ENCODE data around the gene HESX1. TPM values are rescaled to one million over a fixed set of nuclear protein-coding genes. Genes with fewer than 3 reads are reported as not detected.

Gene HESX1
- total and polyA plus RNA-seq, 4 donors = 0.17 to 0.52 (median 0.34) TPM

DNA sequence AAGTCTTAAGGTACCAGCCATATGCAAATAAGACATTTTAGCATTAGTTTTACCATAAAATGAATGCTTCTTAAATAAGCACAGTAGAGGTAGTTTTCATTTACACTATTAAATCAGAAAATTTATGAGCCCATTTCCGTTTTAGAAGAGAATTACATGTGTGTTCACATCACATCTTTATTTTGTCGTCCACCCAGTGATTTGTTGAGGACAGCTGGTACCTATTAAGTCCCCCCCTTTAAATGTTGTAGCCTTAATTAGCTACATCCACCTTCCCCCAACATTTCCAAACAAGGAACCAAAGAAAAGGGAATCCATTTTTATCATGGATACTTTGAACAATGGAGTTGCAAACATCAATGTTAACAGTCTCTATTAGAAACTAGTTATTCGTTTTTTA is 41.5 kb downstream of the HESX1 start:
- Histone ChIP-seq H3K36me3 (ENCODE audit: control insufficient read depth in 4 of 4, insufficient read depth in 3 of 4, low read depth in 1 of 4, low read length in 3 of 4) (no peaks in the 10 kb centered on the region), H3K9me3 (ENCODE audit: control insufficient read depth in 4 of 4, low read length in 3 of 4) (no peaks in the 10 kb centered on the region), H3K4me1 (ENCODE audit: control insufficient read depth in 4 of 4, insufficient read depth in 4 of 4, low read length in 3 of 4) (no peaks in the 10 kb centered on the region), H3K27ac (ENCODE audit: low read depth in 1 of 2, low read length in 2 of 2) (no peak overlapping the region), H3K4me3 (ENCODE audit: low read depth in 1 of 3, low read length in 3 of 3) (no peak overlapping the region), H3K9ac (ENCODE audit: low read depth in 1 of 2, low read length in 2 of 2) (no peak overlapping the region), H3K27me3 (ENCODE audit: control insufficient read depth in 4 of 4, insufficient read depth in 4 of 4, low read length in 3 of 4) (no peaks in the 10 kb centered on the region)
- 77% methylated on average over 3 of the region's 3 CpGs for WGBS
- no peak for DNase-seq (ENCODE audit: low spot score)
- TF ChIP-seq NR2F2 (IDR thresholded peaks at IDR 0.05) (no peak), YY1 (IDR thresholded peaks at IDR 0.05) (no peak)

DNA sequence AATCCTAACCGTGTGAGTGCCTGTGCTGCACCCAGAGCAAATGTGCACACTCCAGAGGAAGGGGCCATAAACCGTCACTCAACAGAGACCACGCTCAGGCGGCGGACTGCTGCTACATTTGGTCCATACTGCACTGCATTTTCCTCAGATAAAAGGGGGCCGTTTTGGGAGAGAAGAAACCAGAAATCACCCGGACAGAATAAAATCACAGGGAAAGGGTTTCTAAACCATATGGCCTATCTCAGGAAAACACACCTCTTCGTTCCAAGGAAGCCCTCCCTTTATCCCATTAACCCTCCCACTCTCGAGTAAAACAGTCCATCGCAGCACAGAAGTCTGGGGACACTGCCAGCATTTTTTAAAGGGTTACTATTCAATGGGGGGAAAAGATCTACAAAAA is 42.2 kb downstream of the HESX1 start:
- no peaks in the 10 kb centered on the region for H3K27me3 ChIP-seq (ENCODE audit: control insufficient read depth in 4 of 4, insufficient read depth in 4 of 4, low read length in 3 of 4)
- no peaks in the 10 kb centered on the region for H3K4me1 ChIP-seq (ENCODE audit: control insufficient read depth in 4 of 4, insufficient read depth in 4 of 4, low read length in 3 of 4)
- TF ChIP-seq, protein P1, sequence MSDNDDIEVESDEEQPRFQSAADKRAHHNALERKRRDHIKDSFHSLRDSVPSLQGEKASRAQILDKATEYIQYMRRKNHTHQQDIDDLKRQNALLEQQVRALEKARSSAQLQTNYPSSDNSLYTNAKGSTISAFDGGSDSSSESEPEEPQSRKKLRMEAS (IDR thresholded peaks at IDR 0.05) = no peak
- TF ChIP-seq, protein P2, sequence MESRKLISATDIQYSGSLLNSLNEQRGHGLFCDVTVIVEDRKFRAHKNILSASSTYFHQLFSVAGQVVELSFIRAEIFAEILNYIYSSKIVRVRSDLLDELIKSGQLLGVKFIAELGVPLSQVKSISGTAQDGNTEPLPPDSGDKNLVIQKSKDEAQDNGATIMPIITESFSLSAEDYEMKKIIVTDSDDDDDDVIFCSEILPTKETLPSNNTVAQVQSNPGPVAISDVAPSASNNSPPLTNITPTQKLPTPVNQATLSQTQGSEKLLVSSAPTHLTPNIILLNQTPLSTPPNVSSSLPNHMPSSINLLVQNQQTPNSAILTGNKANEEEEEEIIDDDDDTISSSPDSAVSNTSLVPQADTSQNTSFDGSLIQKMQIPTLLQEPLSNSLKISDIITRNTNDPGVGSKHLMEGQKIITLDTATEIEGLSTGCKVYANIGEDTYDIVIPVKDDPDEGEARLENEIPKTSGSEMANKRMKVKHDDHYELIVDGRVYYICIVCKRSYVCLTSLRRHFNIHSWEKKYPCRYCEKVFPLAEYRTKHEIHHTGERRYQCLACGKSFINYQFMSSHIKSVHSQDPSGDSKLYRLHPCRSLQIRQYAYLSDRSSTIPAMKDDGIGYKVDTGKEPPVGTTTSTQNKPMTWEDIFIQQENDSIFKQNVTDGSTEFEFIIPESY (IDR thresholded peaks at IDR 0.05) = no peak
- TF ChIP-seq, protein P3, sequence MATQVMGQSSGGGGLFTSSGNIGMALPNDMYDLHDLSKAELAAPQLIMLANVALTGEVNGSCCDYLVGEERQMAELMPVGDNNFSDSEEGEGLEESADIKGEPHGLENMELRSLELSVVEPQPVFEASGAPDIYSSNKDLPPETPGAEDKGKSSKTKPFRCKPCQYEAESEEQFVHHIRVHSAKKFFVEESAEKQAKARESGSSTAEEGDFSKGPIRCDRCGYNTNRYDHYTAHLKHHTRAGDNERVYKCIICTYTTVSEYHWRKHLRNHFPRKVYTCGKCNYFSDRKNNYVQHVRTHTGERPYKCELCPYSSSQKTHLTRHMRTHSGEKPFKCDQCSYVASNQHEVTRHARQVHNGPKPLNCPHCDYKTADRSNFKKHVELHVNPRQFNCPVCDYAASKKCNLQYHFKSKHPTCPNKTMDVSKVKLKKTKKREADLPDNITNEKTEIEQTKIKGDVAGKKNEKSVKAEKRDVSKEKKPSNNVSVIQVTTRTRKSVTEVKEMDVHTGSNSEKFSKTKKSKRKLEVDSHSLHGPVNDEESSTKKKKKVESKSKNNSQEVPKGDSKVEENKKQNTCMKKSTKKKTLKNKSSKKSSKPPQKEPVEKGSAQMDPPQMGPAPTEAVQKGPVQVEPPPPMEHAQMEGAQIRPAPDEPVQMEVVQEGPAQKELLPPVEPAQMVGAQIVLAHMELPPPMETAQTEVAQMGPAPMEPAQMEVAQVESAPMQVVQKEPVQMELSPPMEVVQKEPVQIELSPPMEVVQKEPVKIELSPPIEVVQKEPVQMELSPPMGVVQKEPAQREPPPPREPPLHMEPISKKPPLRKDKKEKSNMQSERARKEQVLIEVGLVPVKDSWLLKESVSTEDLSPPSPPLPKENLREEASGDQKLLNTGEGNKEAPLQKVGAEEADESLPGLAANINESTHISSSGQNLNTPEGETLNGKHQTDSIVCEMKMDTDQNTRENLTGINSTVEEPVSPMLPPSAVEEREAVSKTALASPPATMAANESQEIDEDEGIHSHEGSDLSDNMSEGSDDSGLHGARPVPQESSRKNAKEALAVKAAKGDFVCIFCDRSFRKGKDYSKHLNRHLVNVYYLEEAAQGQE (IDR thresholded peaks at IDR 0.05) = no peak
- no peak for TF ChIP-seq SP1 (IDR thresholded peaks at IDR 0.05)
- no peak for TF ChIP-seq JUND (IDR thresholded peaks at IDR 0.05)
- TF ChIP-seq, protein P4, sequence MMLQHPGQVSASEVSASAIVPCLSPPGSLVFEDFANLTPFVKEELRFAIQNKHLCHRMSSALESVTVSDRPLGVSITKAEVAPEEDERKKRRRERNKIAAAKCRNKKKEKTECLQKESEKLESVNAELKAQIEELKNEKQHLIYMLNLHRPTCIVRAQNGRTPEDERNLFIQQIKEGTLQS (IDR thresholded peaks at IDR 0.05) = no peak
- no peak for TF ChIP-seq EGR1 (IDR thresholded peaks at IDR 0.05; ENCODE audit: low read depth in 2 of 2)
- no peak for TF ChIP-seq RAD21 (IDR thresholded peaks at IDR 0.05)
- TF ChIP-seq NR2F2 (IDR thresholded peaks at IDR 0.05) = no peak
- TF ChIP-seq YY1 (IDR thresholded peaks at IDR 0.05) = no peak
- TF ChIP-seq, protein P5, sequence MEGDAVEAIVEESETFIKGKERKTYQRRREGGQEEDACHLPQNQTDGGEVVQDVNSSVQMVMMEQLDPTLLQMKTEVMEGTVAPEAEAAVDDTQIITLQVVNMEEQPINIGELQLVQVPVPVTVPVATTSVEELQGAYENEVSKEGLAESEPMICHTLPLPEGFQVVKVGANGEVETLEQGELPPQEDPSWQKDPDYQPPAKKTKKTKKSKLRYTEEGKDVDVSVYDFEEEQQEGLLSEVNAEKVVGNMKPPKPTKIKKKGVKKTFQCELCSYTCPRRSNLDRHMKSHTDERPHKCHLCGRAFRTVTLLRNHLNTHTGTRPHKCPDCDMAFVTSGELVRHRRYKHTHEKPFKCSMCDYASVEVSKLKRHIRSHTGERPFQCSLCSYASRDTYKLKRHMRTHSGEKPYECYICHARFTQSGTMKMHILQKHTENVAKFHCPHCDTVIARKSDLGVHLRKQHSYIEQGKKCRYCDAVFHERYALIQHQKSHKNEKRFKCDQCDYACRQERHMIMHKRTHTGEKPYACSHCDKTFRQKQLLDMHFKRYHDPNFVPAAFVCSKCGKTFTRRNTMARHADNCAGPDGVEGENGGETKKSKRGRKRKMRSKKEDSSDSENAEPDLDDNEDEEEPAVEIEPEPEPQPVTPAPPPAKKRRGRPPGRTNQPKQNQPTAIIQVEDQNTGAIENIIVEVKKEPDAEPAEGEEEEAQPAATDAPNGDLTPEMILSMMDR (IDR thresholded peaks at IDR 0.05; ENCODE audit: low read depth, low read length, missing input control) = no peak
- H3K4me3 ChIP-seq (ENCODE audit: low read depth in 1 of 3, low read length in 3 of 3) = no peak overlapping the region
- H3K9me3 ChIP-seq (ENCODE audit: control insufficient read depth in 4 of 4, low read length in 3 of 4) = no peaks in the 10 kb centered on the region
- no peaks in the 10 kb centered on the region for H3K36me3 ChIP-seq (ENCODE audit: control insufficient read depth in 4 of 4, insufficient read depth in 3 of 4, low read depth in 1 of 4, low read length in 3 of 4)
- no peak overlapping the region for H3K9ac ChIP-seq (ENCODE audit: low read depth in 1 of 2, low read length in 2 of 2)
- no peak for DNase-seq (ENCODE audit: low spot score)
- no peak overlapping the region for H3K27ac ChIP-seq (ENCODE audit: low read depth in 1 of 2, low read length in 2 of 2)
- 78% methylated on average over 10 of the region's 10 CpGs for WGBS

Measured in liver (tissue), 9 donors.